Measurements from ENCODE around the gene NAA50. TPM values are rescaled to one million over a fixed set of nuclear protein-coding genes. Genes with fewer than 3 reads are reported as not detected.

The NAA50 gene
- total RNA-seq, 1 donor from 2014 or later = 110 TPM

GRCh38 chr3:113698956-113699355 is 47.1 kb downstream of the NAA50 start:
- Mint-ChIP-seq H3K4me1 (ENCODE audit: low read depth) (peaks cover 14% of the 10 kb centered on the region), H3K9me3 (ENCODE audit: low read depth) (no peaks in the 10 kb centered on the region), H3K27ac (peak overlapping the region; percentile 86)

GRCh38 chr3:113698213-113698742 is 47.8 kb downstream of the NAA50 start:
- no peaks in the 10 kb centered on the region for H3K27me3 Mint-ChIP-seq
- DNase-seq (ENCODE audit: low spot score, unreplicated experiment) = no peak
- peak overlapping the region; percentile 86 for H3K27ac Mint-ChIP-seq
- no peak overlapping the region for H3K4me3 Mint-ChIP-seq (ENCODE audit: low read depth)
- H3K36me3 Mint-ChIP-seq (ENCODE audit: insufficient read depth) = no peaks in the 10 kb centered on the region
- peaks cover 18% of the 10 kb centered on the region for H3K4me1 Mint-ChIP-seq (ENCODE audit: low read depth)
- no peak for TF ChIP-seq CTCF (IDR thresholded peaks at IDR 0.05; ENCODE audit: unreplicated experiment)
- H3K9me3 Mint-ChIP-seq (ENCODE audit: low read depth) = no peaks in the 10 kb centered on the region

More at GRCh38 chr3:113698956-113699355, 47.1 kb downstream of the NAA50 start:
- Mint-ChIP-seq H3K36me3 (ENCODE audit: insufficient read depth) (no peaks in the 10 kb centered on the region), H3K27me3 (no peaks in the 10 kb centered on the region), H3K4me3 (ENCODE audit: low read depth) (peak overlapping the region; percentile 76)
- DNase-seq (ENCODE audit: low spot score, unreplicated experiment) = no peak
- TF ChIP-seq CTCF (IDR thresholded peaks at IDR 0.05; ENCODE audit: unreplicated experiment) = no peak

GRCh38 chr3:113697500-113698090 is 48.5 kb downstream of the NAA50 start:
- Mint-ChIP-seq H3K9me3 (ENCODE audit: low read depth) (no peaks in the 10 kb centered on the region), H3K4me3 (ENCODE audit: low read depth) (no peak overlapping the region), H3K4me1 (ENCODE audit: low read depth) (peaks cover 18% of the 10 kb centered on the region), H3K36me3 (ENCODE audit: insufficient read depth) (no peaks in the 10 kb centered on the region), H3K27me3 (no peaks in the 10 kb centered on the region), H3K27ac (no peak overlapping the region)
- DNase-seq (ENCODE audit: low spot score, unreplicated experiment) = no peak
- TF ChIP-seq CTCF (IDR thresholded peaks at IDR 0.05; ENCODE audit: unreplicated experiment) = no peak

GRCh38 chr3:113696658-113697499 is 49.2 kb downstream of the NAA50 start:
- H3K4me1 Mint-ChIP-seq (ENCODE audit: low read depth) = peaks cover 18% of the 10 kb centered on the region
- H3K27me3 Mint-ChIP-seq = no peaks in the 10 kb centered on the region
- no peak overlapping the region for H3K4me3 Mint-ChIP-seq (ENCODE audit: low read depth)
- no peak overlapping the region for H3K27ac Mint-ChIP-seq
- no peaks in the 10 kb centered on the region for H3K9me3 Mint-ChIP-seq (ENCODE audit: low read depth)
- no peak for TF ChIP-seq CTCF (IDR thresholded peaks at IDR 0.05; ENCODE audit: unreplicated experiment)
- H3K36me3 Mint-ChIP-seq (ENCODE audit: insufficient read depth) = no peaks in the 10 kb centered on the region
- DNase-seq (ENCODE audit: low spot score, unreplicated experiment) = peak; percentile 99

GRCh38 chr3:113695786-113696645 is 50.0 kb downstream of the NAA50 start, which contains the start of gene USF3:
USF3 (minus strand) TSS chr3:113696642; CDS start chr3:113674878, 21,764 bp downstream.
- H3K36me3 Mint-ChIP-seq (ENCODE audit: insufficient read depth) = peaks cover 2% of the 10 kb centered on the region
- peak; percentile 14 for TF ChIP-seq CTCF (IDR thresholded peaks at IDR 0.05; ENCODE audit: unreplicated experiment)
- H3K27me3 Mint-ChIP-seq = no peaks in the 10 kb centered on the region
- no peaks in the 10 kb centered on the region for H3K9me3 Mint-ChIP-seq (ENCODE audit: low read depth)
- peak; percentile 50 for DNase-seq (ENCODE audit: low spot score, unreplicated experiment)
- peaks cover 18% of the 10 kb centered on the region for H3K4me1 Mint-ChIP-seq (ENCODE audit: low read depth)
- H3K4me3 Mint-ChIP-seq (ENCODE audit: low read depth) = peak within 1 kb of the TSS; percentile 98
- H3K27ac Mint-ChIP-seq = peak within 1 kb of the TSS; percentile 98
